ENCODE data around the gene SLC37A4. TPM values are rescaled to one million over a fixed set of nuclear protein-coding genes. Genes with fewer than 3 reads are reported as not detected.

Gene SLC37A4
- total and polyA plus RNA-seq, 2 of the 13 experiments (the other 11 are each of a cell fraction or from before 2014, with no cell fraction given), result 43.0 to 56.1 TPM

DNA sequence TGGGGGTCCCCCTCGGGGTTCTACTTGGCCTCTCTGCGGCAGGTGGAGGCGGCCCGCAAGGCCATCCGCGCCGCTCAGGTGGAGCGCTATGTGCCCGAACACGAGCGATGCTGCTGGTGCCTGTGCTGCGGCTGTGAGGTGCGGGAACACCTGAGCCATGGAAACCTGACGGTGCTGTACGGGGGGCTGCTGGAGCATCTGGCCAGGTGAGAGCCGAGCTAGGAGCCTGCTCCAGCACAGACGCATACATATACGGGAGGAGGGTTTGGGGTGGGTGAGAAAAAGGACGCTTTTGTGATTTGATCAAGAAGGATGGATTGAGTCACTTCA is 32.3 kb downstream of the SLC37A4 start (continued):
- TF ChIP-seq SCMH1 (CRISPR knock-in tag; IDR thresholded peaks at IDR 0.05; ENCODE audit: borderline replicate concordance) (no peak), PITX1 (CRISPR knock-in tag; IDR thresholded peaks at IDR 0.05) (peak; percentile 5; the same call in 1 of the 2 replicates), YEATS4 (CRISPR knock-in tag; IDR thresholded peaks at IDR 0.05; ENCODE audit: borderline replicate concordance) (0 out of 2 replicates have a peak, but pooled peaks have one; percentile 0), KAT7 (CRISPR knock-in tag; IDR thresholded peaks at IDR 0.05; ENCODE audit: borderline replicate concordance) (0 out of 2 replicates have a peak, but pooled peaks have one; percentile 17), HNRNPK (IDR thresholded peaks at IDR 0.05; ENCODE audit: low read depth, low read length, poor library complexity, severe bottlenecking) (peak; percentile 16)

DNA sequence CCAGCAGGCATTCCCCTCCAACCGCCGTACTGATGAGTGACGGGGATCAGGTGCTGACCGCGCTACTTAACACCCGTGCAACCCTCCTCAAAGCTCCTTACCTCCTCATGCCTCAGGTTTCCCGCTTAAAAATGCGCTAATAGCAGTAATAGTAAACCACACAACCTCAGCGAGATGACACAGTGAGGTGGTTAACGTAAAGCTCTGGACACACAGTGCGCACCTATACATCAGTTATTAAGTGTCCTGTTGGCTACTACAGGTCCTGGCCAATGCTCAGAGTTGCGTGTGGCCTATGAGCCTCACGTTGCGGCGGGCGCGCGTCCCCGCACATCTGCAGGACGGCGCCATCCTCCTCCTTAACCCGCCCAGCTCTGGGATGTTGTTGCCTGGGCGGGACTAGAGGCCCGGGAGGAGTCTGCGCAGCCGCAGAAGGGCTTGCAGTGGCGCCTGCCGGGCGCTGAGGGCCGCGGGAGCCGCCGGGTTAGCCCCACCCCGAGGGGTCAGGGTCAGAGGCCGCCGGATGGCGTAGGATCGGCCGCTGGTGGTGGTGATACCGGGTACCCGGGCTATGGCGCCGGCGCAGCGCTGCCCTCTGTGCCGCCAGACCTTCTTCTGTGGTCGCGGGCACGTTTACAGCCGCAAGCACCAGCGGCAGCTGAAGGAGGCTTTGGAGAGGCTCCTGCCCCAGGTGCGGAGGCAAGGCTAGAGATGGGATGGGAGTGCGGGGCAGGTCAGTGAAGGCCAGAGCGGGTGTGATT is 32.9 kb downstream of the SLC37A4 start, which contains the start of gene CENATAC:
Gene CENATAC (plus strand): TSS at position 512 of the 761 bp plus-strand sequence. CDS start 60 bp downstream, at position 572.
- peaks cover 5 to 13% of the 10 kb centered on the region in 2 experiments; a peak in 1 of 5 replicates for H3K36me3 ChIP-seq (replicated peaks in 1 of 2; ENCODE audit: control insufficient read depth in 1 of 2, insufficient read depth in 2 of 2, low read length in 2 of 2)
- peaks cover 35% of the 10 kb centered on the region for H3K79me2 ChIP-seq (ENCODE audit: insufficient read depth, low read length)
- peak; percentile 95 for ATAC-seq
- H3K27ac ChIP-seq (ENCODE audit: extremely low read length, insufficient read depth, low read length), result peak within 1 kb of the TSS; percentile 56
- peak within 1 kb of the TSS; percentile 79 to 91 (median 90) for H3K4me3 ChIP-seq (replicated peaks in 1 of 3; ENCODE audit: insufficient read depth in 1 of 3, low read depth in 2 of 3, low read length in 3 of 3)
- ChIA-PET CTCF (ENCODE audit: low intra/inter-chr PET ratio, low total read pairs) (interaction anchor here (1.4 kb wide), 1 partner anchor 33 kb away, joined by 4 read pairs; the partner anchor contains the start of gene SLC37A4), POLR2A (interaction anchor here (0.6 to 2.8 kb wide), 19 partner anchors 10 to 376 kb away, joined by 3 to 66 read pairs (median 5); partner anchors contain the start of genes BCL9L, DDX6, DPAGT1 and RPS25)
- H4K20me1 ChIP-seq (ENCODE audit: insufficient read depth, low read length), result no peaks in the 10 kb centered on the region
- intact Hi-C loops (cut with micrococcal nuclease; ENCODE audit: unreplicated experiment), result loop anchor here (2.0 kb wide), 1 partner anchor 33 kb away; the partner anchor contains the start of gene SLC37A4
- H2AFZ ChIP-seq (ENCODE audit: low read length), result peak within 1 kb of the TSS; percentile 55
- 3% methylated on average over 8 of the region's 54 CpGs for WGBS (ENCODE audit: low lambda C conversion rate)
- H3K9me3 ChIP-seq (ENCODE audit: low read length), result no peaks in the 10 kb centered on the region
- FAIRE-seq, result peak; percentile 71
- in situ Hi-C loops (cut with HindIII; ENCODE audit: extremely low pct_ligation_motif_present, low pct_unique_long_range_greater_than_20kb), result no loop called here
- H3K4me1 ChIP-seq (ENCODE audit: insufficient read depth, low read length), result peaks cover 42% of the 10 kb centered on the region
- BruUV-seq (replicated peaks), result no TSS peak
- H3K4me2 ChIP-seq (ENCODE audit: low read depth, low read length), result peak within 1 kb of the TSS; percentile 92
- H3K27me3 ChIP-seq (ENCODE audit: control insufficient read depth in 1 of 2, insufficient read depth in 2 of 2, low read length in 2 of 2), result no peaks in the 10 kb centered on the region; a peak in 1 of 5 replicates
- DNase-seq (ENCODE audit: low spot score), result peak; percentile 91
- peak within 1 kb of the TSS; percentile 74 for H3K9ac ChIP-seq (ENCODE audit: insufficient read depth, low read depth, low read length)
- no peak for TF ChIP-seq ZSCAN30 (CRISPR knock-in tag; IDR thresholded peaks at IDR 0.05)
- peak; percentile 91 for TF ChIP-seq KDM2A (CRISPR knock-in tag; IDR thresholded peaks at IDR 0.05; ENCODE audit: borderline replicate concordance, low read depth)
- TF ChIP-seq FOXC1 (CRISPR knock-in tag; IDR thresholded peaks at IDR 0.05; ENCODE audit: borderline replicate concordance), result peak; percentile 41; the same call in 1 of the 2 replicates
- TF ChIP-seq ZNF790 (CRISPR knock-in tag; IDR thresholded peaks at IDR 0.05; ENCODE audit: borderline replicate concordance), result no peak; the same call in 1 of the 2 replicates
- no peak for TF ChIP-seq ZNF235 (CRISPR knock-in tag; IDR thresholded peaks at IDR 0.05; ENCODE audit: borderline replicate concordance)
- TF ChIP-seq, protein P1, sequence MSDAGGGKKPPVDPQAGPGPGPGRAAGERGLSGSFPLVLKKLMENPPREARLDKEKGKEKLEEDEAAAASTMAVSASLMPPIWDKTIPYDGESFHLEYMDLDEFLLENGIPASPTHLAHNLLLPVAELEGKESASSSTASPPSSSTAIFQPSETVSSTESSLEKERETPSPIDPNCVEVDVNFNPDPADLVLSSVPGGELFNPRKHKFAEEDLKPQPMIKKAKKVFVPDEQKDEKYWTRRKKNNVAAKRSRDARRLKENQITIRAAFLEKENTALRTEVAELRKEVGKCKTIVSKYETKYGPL (CRISPR knock-in tag; IDR thresholded peaks at IDR 0.05), result no peak
- TF ChIP-seq, protein P2, sequence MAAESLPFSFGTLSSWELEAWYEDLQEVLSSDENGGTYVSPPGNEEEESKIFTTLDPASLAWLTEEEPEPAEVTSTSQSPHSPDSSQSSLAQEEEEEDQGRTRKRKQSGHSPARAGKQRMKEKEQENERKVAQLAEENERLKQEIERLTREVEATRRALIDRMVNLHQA (CRISPR knock-in tag; IDR thresholded peaks at IDR 0.05), result no peak
- no peak; the same call in 1 of the 2 replicates for TF ChIP-seq ATF1 (CRISPR knock-in tag; IDR thresholded peaks at IDR 0.05)
- TF ChIP-seq, protein P3, sequence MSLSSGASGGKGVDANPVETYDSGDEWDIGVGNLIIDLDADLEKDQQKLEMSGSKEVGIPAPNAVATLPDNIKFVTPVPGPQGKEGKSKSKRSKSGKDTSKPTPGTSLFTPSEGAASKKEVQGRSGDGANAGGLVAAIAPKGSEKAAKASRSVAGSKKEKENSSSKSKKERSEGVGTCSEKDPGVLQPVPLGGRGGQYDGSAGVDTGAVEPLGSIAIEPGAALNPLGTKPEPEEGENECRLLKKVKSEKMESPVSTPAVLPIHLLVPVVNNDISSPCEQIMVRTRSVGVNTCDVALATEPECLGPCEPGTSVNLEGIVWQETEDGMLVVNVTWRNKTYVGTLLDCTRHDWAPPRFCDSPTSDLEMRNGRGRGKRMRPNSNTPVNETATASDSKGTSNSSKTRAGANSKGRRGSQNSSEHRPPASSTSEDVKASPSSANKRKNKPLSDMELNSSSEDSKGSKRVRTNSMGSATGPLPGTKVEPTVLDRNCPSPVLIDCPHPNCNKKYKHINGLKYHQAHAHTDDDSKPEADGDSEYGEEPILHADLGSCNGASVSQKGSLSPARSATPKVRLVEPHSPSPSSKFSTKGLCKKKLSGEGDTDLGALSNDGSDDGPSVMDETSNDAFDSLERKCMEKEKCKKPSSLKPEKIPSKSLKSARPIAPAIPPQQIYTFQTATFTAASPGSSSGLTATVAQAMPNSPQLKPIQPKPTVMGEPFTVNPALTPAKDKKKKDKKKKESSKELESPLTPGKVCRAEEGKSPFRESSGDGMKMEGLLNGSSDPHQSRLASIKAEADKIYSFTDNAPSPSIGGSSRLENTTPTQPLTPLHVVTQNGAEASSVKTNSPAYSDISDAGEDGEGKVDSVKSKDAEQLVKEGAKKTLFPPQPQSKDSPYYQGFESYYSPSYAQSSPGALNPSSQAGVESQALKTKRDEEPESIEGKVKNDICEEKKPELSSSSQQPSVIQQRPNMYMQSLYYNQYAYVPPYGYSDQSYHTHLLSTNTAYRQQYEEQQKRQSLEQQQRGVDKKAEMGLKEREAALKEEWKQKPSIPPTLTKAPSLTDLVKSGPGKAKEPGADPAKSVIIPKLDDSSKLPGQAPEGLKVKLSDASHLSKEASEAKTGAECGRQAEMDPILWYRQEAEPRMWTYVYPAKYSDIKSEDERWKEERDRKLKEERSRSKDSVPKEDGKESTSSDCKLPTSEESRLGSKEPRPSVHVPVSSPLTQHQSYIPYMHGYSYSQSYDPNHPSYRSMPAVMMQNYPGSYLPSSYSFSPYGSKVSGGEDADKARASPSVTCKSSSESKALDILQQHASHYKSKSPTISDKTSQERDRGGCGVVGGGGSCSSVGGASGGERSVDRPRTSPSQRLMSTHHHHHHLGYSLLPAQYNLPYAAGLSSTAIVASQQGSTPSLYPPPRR (CRISPR knock-in tag; IDR thresholded peaks at IDR 0.05; ENCODE audit: borderline replicate concordance), result no peak
- no peak for TF ChIP-seq SMYD3 (CRISPR knock-in tag; IDR thresholded peaks at IDR 0.05)
- no peak; the same call in 1 of the 2 replicates for TF ChIP-seq ZNF383 (CRISPR knock-in tag; IDR thresholded peaks at IDR 0.05; ENCODE audit: borderline replicate concordance)

Data from HepG2 (cell line).